GM12878 (cell line): Measurements from ENCODE around the gene CTXND1. TPM values are rescaled to one million over a fixed set of nuclear protein-coding genes. Genes with fewer than 3 reads are reported as not detected.

Experiments
- ATAC-seq: fragments of 200-7000 bp; cut with Tn5 transposase; 3 replicates; pipeline ENCODE4 v1.9.1; 2020; ENCODE audit warnings: mild to moderate bottlenecking, moderate library complexity
- BruUV-seq: library from RNA; stranded (reverse); fragments of 400-500 nt; replicated peaks from 2 replicates; lab custom pipeline; 2021; lab: Mats Ljungman, UMichigan
- CTCF ChIA-PET: fragments of 300-600 bp; sonication (Branson Sonifier 250); formaldehyde crosslinking; extraction: SDS; loops from one replicate; lab custom pipeline; 2021; ENCODE audit warnings: inconsistent platforms; lab: Yijun Ruan, JAX
- POLR2A ChIA-PET: fragments of 350-600 bp; formaldehyde crosslinking; extraction: SDS; loops from one replicate; lab custom pipeline; 2021; ENCODE audit warnings: inconsistent platforms; lab: Charles Lee
- RAD21 ChIA-PET: fragments of 300-600 bp; sonication (Branson Sonifier 250); formaldehyde crosslinking; loops from one replicate; lab custom pipeline; 2023; ENCODE audit warnings: antibody characterized with exemption; ENCODE audit not compliant: unreplicated experiment; lab: Charles Lee
- SMC1A ChIA-PET: fragments of 300-600 bp; sonication (Branson Sonifier 250); formaldehyde crosslinking; loops from one replicate; lab custom pipeline; 2023; ENCODE audit not compliant: unreplicated experiment, uncharacterized antibody; lab: Charles Lee
- DNase-seq: peaks from one replicate; pipeline ENCODE4 v3.0.0-alpha.2; 2011; ENCODE audit warnings: low read depth, low spot score
- FAIRE-seq: peaks from 3 replicates; lab custom pipeline; 2011; peaks lifted over from hg19 to GRCh38; lab: Jason Lieb, UNC
- H2AFZ ChIP-seq: 2 replicates; pipeline ENCODE4 v1.6.0; 2011; ENCODE audit warnings: low read depth, low read length, control low read depth; ENCODE audit not compliant: control insufficient read depth
- H3K27ac ChIP-seq: 2 replicates; pipeline ENCODE4 v1.5.1; 2011; ENCODE audit warnings: control low read depth; ENCODE audit not compliant: control insufficient read depth, insufficient read depth
- H3K27me3 ChIP-seq, 2 experiments: replicated peaks in 1 of 2; 2 replicates each; pipeline versions ENCODE4 v1.6.0 to v1.6.1; 2011; ENCODE audit warnings: low read length in 1 of 2; ENCODE audit not compliant: control insufficient read depth in 2 of 2, insufficient read depth in 2 of 2
- H3K36me3 ChIP-seq, 2 experiments: 2 replicates each; pipeline ENCODE4 v1.5.1; 2011; ENCODE audit warnings: low read length in 1 of 2; ENCODE audit not compliant: control insufficient read depth in 2 of 2, insufficient read depth in 2 of 2
- H3K4me1 ChIP-seq: 2 replicates; pipeline ENCODE4 v1.6.1; 2011; ENCODE audit warnings: mild to moderate bottlenecking, low read length, moderate library complexity, mixed read lengths; ENCODE audit not compliant: control insufficient read depth, insufficient read depth
- H3K4me2 ChIP-seq: 2 replicates; pipeline ENCODE4 v1.6.0; 2011; ENCODE audit warnings: control low read depth; ENCODE audit not compliant: control insufficient read depth, insufficient read depth
- H3K4me3 ChIP-seq: fragments of 200-600 bp; sonication (generic); 2 replicates; pipeline ENCODE4 v1.5.1; 2016
- H3K79me2 ChIP-seq: 2 replicates; pipeline ENCODE4 v1.6.0; 2011; ENCODE audit warnings: low read length; ENCODE audit not compliant: control insufficient read depth, insufficient read depth
- H3K9ac ChIP-seq: 2 replicates; pipeline ENCODE4 v1.8.0; 2011; ENCODE audit warnings: low read length, control low read depth, mixed read lengths; ENCODE audit not compliant: control insufficient read depth, insufficient read depth
- H3K9me3 ChIP-seq: replicated peaks from 3 replicates; pipeline ENCODE4 v1.5.1; 2011; ENCODE audit warnings: mild to moderate bottlenecking, low read length; ENCODE audit not compliant: control insufficient read depth, insufficient read depth
- H4K20me1 ChIP-seq: 2 replicates; pipeline ENCODE4 v1.6.0; 2011; ENCODE audit not compliant: control insufficient read depth, insufficient read depth
- ASH2L ChIP-seq: fragments of 300-600, 200-600 bp; sonication (generic); IDR thresholded peaks from 2 replicates; pipeline ENCODE4 v1.6.1; 2017; ENCODE audit warnings: low read depth, mild to moderate bottlenecking, borderline replicate concordance
- ATF7 ChIP-seq: fragments of 450-650 bp; IDR thresholded peaks from 2 replicates; pipeline ENCODE4 v1.6.1; 2016; ENCODE audit warnings: low read depth, mild to moderate bottlenecking
- BMI1 ChIP-seq: fragments of 450-650 bp; IDR thresholded peaks from 2 replicates; pipeline ENCODE4 v1.6.1; 2016; ENCODE audit warnings: mild to moderate bottlenecking, moderate library complexity, borderline replicate concordance
- CBX5 ChIP-seq: sonication (generic); IDR thresholded peaks from 2 replicates; pipeline ENCODE4 v1.6.1; 2016; ENCODE audit warnings: low read depth, moderate library complexity, mild to moderate bottlenecking, inconsistent platforms
- CHD4 ChIP-seq: fragments of 200-600 bp; sonication (generic); IDR thresholded peaks from 2 replicates; pipeline ENCODE4 v1.6.1; 2016; ENCODE audit warnings: mild to moderate bottlenecking
- CUX1 ChIP-seq: IDR thresholded peaks from 2 replicates; pipeline ENCODE4 v1.6.1; 2012; ENCODE audit warnings: improper control_type of control experiment, low read depth, low read length; ENCODE audit not compliant: insufficient replicate concordance
- GABPA ChIP-seq: IDR thresholded peaks from 2 replicates; pipeline ENCODE4 v1.6.1; 2014; ENCODE audit warnings: antibody characterized with exemption, low read depth, mild to moderate bottlenecking, inconsistent platforms
- IKZF2 ChIP-seq, 2 experiments: fragments of 450-650 bp; IDR thresholded peaks; 2 replicates each; pipeline ENCODE4 v1.6.1; 2017; ENCODE audit warnings: mild to moderate bottlenecking in 2 of 2, moderate library complexity in 2 of 2
- JUND ChIP-seq: IDR thresholded peaks from 2 replicates; pipeline ENCODE4 v1.6.1; 2012; ENCODE audit warnings: low read depth, mild to moderate bottlenecking, low read length, improper control_type of control experiment, moderate library complexity
- MAX ChIP-seq: IDR thresholded peaks from 2 replicates; pipeline ENCODE4 v1.6.1; 2012; ENCODE audit warnings: low read depth, low read length, improper control_type of control experiment
- NFIC ChIP-seq: IDR thresholded peaks from 2 replicates; pipeline ENCODE4 v1.6.1; 2012; ENCODE audit warnings: low read depth, mild to moderate bottlenecking, inconsistent platforms, low read length, moderate library complexity
- NR2C1 ChIP-seq: fragments of 450-650 bp; IDR thresholded peaks from 2 replicates; pipeline ENCODE4 v1.6.1; 2017; ENCODE audit warnings: antibody characterized with exemption, mild to moderate bottlenecking, moderate library complexity
- RBBP5 ChIP-seq: fragments of 200-600 bp; sonication (generic); conservative IDR thresholded peaks from 2 replicates; pipeline ENCODE4 v1.6.1; 2016
- REST ChIP-seq: IDR thresholded peaks from 2 replicates; pipeline ENCODE4 v1.6.1; 2012; ENCODE audit warnings: mild to moderate bottlenecking, low read depth, low read length
- SUPT20H ChIP-seq: IDR thresholded peaks from 2 replicates; pipeline ENCODE4 v1.6.1; 2011; ENCODE audit warnings: low read depth, mild to moderate bottlenecking, low read length, moderate library complexity, borderline replicate concordance; ENCODE audit not compliant: control insufficient read depth
- ZNF207 ChIP-seq: fragments of 450-650 bp; IDR thresholded peaks from 2 replicates; pipeline ENCODE4 v1.6.1; 2014; ENCODE audit warnings: antibody characterized with exemption, mild to moderate bottlenecking, borderline replicate concordance
- ZNF217 ChIP-seq: fragments of 450-650 bp; IDR thresholded peaks from 2 replicates; pipeline ENCODE4 v1.6.1; 2017; ENCODE audit warnings: antibody characterized with exemption, mild to moderate bottlenecking
- WGBS: methylation state at CpG from one replicate; pipeline ENCODE4 v1.1.6; 2016; ENCODE audit warnings: low lambda C conversion rate; ENCODE audit not compliant: insufficient replicate concordance, insufficient coverage; ENCODE audit errors: missing lambda C conversion rate; 5-methylcytosine and 5-hydroxymethylcytosine counted together
- in situ Hi-C: fragments of 300-500 bp; cut with MboI; formaldehyde crosslinking; loops from 9 replicates; pipeline ENCODE4 v1.14.3; 2018; ENCODE audit warnings: mixed read lengths
- intact Hi-C: fragments of 100-400 bp; cut with micrococcal nuclease; formaldehyde crosslinking; loops from one replicate; pipeline ENCODE4 v1.14.2; 2022; ENCODE audit not compliant: unreplicated experiment
- polyA plus RNA-seq, 11 experiments: library from polyadenylated mRNA; depleted of rRNA in 4 of 11; unstranded in 6 of 11; stranded (reverse) in 5 of 11; fragments of >200 nt; fragmentation: Nextera tagmentation in 4 of 11; fragmentation: Illumina TruSeq in 1 of 11; extraction: Ambion mirVana in 4 of 11; extraction: Trizol in 1 of 11; gene quantifications; 1 replicate in 1 of 11; 2 replicates in 10 of 11; pipeline versions ENCODE4 v1.2.1 to v1.2.3, GENCODE V29; 2011 to 2016; ENCODE audit warnings: inconsistent platforms in 2 of 11, missing spikeins in 2 of 11, low read depth in 1 of 11
- total RNA-seq, 4 experiments: library from RNA; depleted of rRNA in 3 of 4; stranded (reverse); fragments of >200 nt in 3 of 4; fragmentation: Illumina TruSeq in 1 of 4; extraction: Trizol in 1 of 4; gene quantifications; 2 replicates each; pipeline versions ENCODE4 v1.2.1 to v1.2.3, GENCODE V29; 2013 to 2021

CTXND1 gene
- total and polyA plus RNA-seq, 10 of the 15 experiments (the other 5 are each of a cell fraction or from before 2014, with no cell fraction given) = under 0.01 to 0.03 (median 0.02) TPM; not detected in 7

- H3K27me3 ChIP-seq = no peaks in the 10 kb centered on the region; a peak in 1 of 4 replicates
- POLR2A ChIA-PET = no interaction called here
- SMC1A ChIA-PET = interaction anchor here (1.6 kb wide), 1 partner anchor 9 kb away, joined by 3 read pairs; no protein-coding TSS in a partner anchor
- H3K9me3 ChIP-seq = no peaks in the 10 kb centered on the region
- BruUV-seq = no TSS peak
- RAD21 ChIA-PET = no interaction called here
- no peak overlapping the region for H2AFZ ChIP-seq
- no peaks in the 10 kb centered on the region for H3K36me3 ChIP-seq
- no peak overlapping the region for H3K4me3 ChIP-seq
- no peak for DNase-seq
- in situ Hi-C loops = no loop called here
- no peak overlapping the region for H3K27ac ChIP-seq
- H3K79me2 ChIP-seq = no peaks in the 10 kb centered on the region
- no peaks in the 10 kb centered on the region for H4K20me1 ChIP-seq
- H3K9ac ChIP-seq = no peak overlapping the region
- no peak for ATAC-seq
- FAIRE-seq = no peak
- 0% methylated on average over 1 of the region's 1 CpG for WGBS
- H3K4me2 ChIP-seq = no peak overlapping the region
- peaks cover 9% of the 10 kb centered on the region for H3K4me1 ChIP-seq
- CTCF ChIA-PET = interaction anchor here (0.7 kb wide), 1 partner anchor 20 kb away, joined by 3 read pairs; no protein-coding TSS in a partner anchor
- intact Hi-C loops = no loop called here
- no peak for TF ChIP-seq NR2C1
- TF ChIP-seq CHD4 = no peak
- TF ChIP-seq REST = no peak
- no peak for TF ChIP-seq BMI1
- no peak for TF ChIP-seq SUPT20H
- TF ChIP-seq CUX1 = no peak
- no peak for TF ChIP-seq ATF7
- no peak for TF ChIP-seq NFIC
- no peak for TF ChIP-seq ZNF217
- TF ChIP-seq IKZF2 (IDR thresholded peaks at IDR 0.05) = no peak
- no peak for TF ChIP-seq GABPA
- TF ChIP-seq MAX = no peak
- no peak for TF ChIP-seq ZNF207
- no peak for TF ChIP-seq JUND
- no peak for TF ChIP-seq RBBP5
- no peak for TF ChIP-seq ASH2L
- no peak for TF ChIP-seq CBX5
These were observed 40.0 kb downstream of the CTXND1 start for GRCh38 chr15:80211976-80212375.
